HEK293T (cell line): ENCODE results near the gene MFAP4.
"Not testable (repeated sequence)": the region's sequence is repeated elsewhere in the genome, so short reads cannot be mapped to it uniquely, and the experiment has no call there.

ENCODE experiments used
- CTCF ChIA-PET: fragments of 350-600 bp; formaldehyde crosslinking; extraction: SDS; loops from one replicate; lab custom pipeline; 2021; ENCODE audit warnings: antibody characterized with exemption, inconsistent platforms; lab: Yijun Ruan, JAX
- POLR2A ChIA-PET: fragments of 350-600 bp; formaldehyde crosslinking; extraction: SDS; loops from one replicate; lab custom pipeline; 2020; ENCODE audit warnings: antibody characterized with exemption, inconsistent platforms; lab: Yijun Ruan, JAX
- DNase-seq: peaks from one replicate; pipeline ENCODE4 v3.0.0; 2012; ENCODE audit warnings: mixed read lengths; ENCODE audit errors: extremely low spot score
- ARNT ChIP-seq: fragments of 450-650 bp; IDR thresholded peaks from 2 replicates; pipeline ENCODE4 v1.6.1; 2017; ENCODE audit warnings: mild to moderate bottlenecking
- BHLHE40 ChIP-seq: fragments of 450-650 bp; IDR thresholded peaks from 2 replicates; pipeline ENCODE4 v1.6.1; 2016; ENCODE audit warnings: mild to moderate bottlenecking, moderate library complexity, borderline replicate concordance
- CTBP1 ChIP-seq: fragments of 450-650 bp; IDR thresholded peaks from 2 replicates; pipeline ENCODE4 v1.6.1; 2016; ENCODE audit warnings: borderline replicate concordance
- ELF4 ChIP-seq: fragments of 450-650 bp; IDR thresholded peaks from 2 replicates; pipeline ENCODE4 v1.6.1; 2017; ENCODE audit warnings: antibody characterized with exemption
- FOXA1 ChIP-seq: fragments of 450-650 bp; IDR thresholded peaks from 2 replicates; pipeline ENCODE4 v1.6.1; 2016; ENCODE audit warnings: mild to moderate bottlenecking
- FOXK2 ChIP-seq: fragments of 450-650 bp; IDR thresholded peaks from 2 replicates; pipeline ENCODE4 v1.6.1; 2016; ENCODE audit warnings: mild to moderate bottlenecking
- FOXM1 ChIP-seq: fragments of 450-650 bp; IDR thresholded peaks from 2 replicates; pipeline ENCODE4 v1.6.1; 2017; ENCODE audit warnings: mild to moderate bottlenecking, borderline replicate concordance
- HDGF ChIP-seq: fragments of 450-650 bp; IDR thresholded peaks from 2 replicates; pipeline ENCODE4 v1.6.1; 2017; ENCODE audit warnings: antibody characterized with exemption, borderline replicate concordance
- L3MBTL2 ChIP-seq: fragments of 450-650 bp; conservative IDR thresholded peaks from 2 replicates; pipeline ENCODE4 v1.6.1; 2016; ENCODE audit warnings: mild to moderate bottlenecking
- LEF1 ChIP-seq: fragments of 450-650 bp; IDR thresholded peaks from 2 replicates; pipeline ENCODE4 v1.6.1; 2017; ENCODE audit warnings: mild to moderate bottlenecking, borderline replicate concordance
- NFRKB ChIP-seq: fragments of 450-650 bp; IDR thresholded peaks from 2 replicates; pipeline ENCODE4 v1.6.1; 2016; ENCODE audit warnings: mild to moderate bottlenecking, moderate library complexity
- PKNOX1 ChIP-seq: fragments of 450-650 bp; IDR thresholded peaks from 2 replicates; pipeline ENCODE4 v1.6.1; 2016
- SP1 ChIP-seq: fragments of 450-650 bp; IDR thresholded peaks from 2 replicates; pipeline ENCODE4 v1.6.1; 2017
- SUZ12 ChIP-seq: fragments of 450-650 bp; IDR thresholded peaks from 2 replicates; pipeline ENCODE4 v1.6.1; 2016; ENCODE audit warnings: mild to moderate bottlenecking
- TARDBP ChIP-seq: fragments of 450-650 bp; IDR thresholded peaks from 2 replicates; pipeline ENCODE4 v1.6.1; 2016
- ZNF384 ChIP-seq: fragments of 450-650 bp; IDR thresholded peaks from 2 replicates; pipeline ENCODE4 v1.6.1; 2016

The MFAP4 gene

DNA sequence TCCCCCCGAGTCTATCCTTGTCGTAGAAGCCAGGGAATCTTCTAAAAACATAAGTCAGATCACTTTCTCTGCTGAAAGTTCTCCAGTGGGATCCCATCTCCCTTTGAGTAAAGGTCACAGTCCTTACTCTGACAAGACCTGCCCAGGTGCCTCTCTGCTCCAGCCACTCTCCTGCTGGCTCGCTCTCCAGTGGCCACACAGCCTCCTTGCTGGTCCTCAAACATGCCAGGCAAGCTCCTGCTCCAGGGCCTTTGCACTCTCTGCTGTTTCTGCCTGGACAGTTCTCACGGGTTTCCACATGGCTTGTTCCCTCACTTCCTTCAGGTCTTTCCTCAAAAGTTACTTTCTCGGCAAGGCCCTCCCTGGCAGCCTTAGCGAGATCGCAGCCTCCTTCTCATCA is 27.8 kb downstream of the MFAP4 start:
- POLR2A ChIA-PET, result interaction anchor here (1.7 kb wide), 1 partner anchor 19 kb away, joined by 9 read pairs; the partner anchor contains the start of gene MAPK7
- CTCF ChIA-PET, result no interaction called here
- no peak for TF ChIP-seq FOXK2
- no peak for TF ChIP-seq L3MBTL2
- no peak for TF ChIP-seq SUZ12
- no peak for TF ChIP-seq FOXA1
- no peak for TF ChIP-seq SP1
- no peak for TF ChIP-seq PKNOX1
- no peak for DNase-seq

- ChIA-PET POLR2A (interaction anchor here (0.9 to 1.8 kb wide), 2 partner anchors 8 to 20 kb away, joined by 3 to 9 read pairs; partner anchors contain the start of gene MAPK7), CTCF (no interaction called here)
- no peak for DNase-seq
- TF ChIP-seq PKNOX1 (no peak), TARDBP (no peak), L3MBTL2 (no peak), ELF4 (no peak)
Observed at GRCh38 chr17:19357761-19358160, 29.2 kb downstream of the MFAP4 start.

- CTCF ChIA-PET, result no interaction called here
- POLR2A ChIA-PET, result interaction anchor here (1.8 kb wide), 1 partner anchor 20 kb away, joined by 9 read pairs; the partner anchor contains the start of gene MAPK7
- no peak for DNase-seq
Observed at GRCh38 chr17:19357351-19357750, 29.6 kb downstream of the MFAP4 start.

DNA sequence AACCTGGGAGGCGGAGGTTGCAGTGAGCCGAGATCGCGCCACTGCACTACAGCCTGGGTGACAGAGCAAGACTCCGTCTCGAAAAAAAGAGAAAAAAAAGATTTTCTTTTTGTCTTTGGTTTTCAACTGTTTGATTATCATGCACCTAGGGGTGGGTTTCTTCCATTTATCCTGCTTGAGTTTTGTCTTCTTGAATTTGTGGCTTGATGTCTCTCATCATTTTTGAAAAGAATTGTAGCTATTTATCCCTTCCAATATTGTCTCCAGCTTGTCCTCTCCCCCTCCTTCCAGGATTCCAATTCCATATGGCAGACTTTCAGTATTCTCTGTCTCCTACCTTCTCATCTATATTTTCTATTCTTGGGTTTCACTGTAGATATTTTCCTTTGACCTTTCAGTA is 32.2 kb downstream of the MFAP4 start:
- POLR2A ChIA-PET, result interaction anchor here (0.7 to 1.2 kb wide), 2 partner anchors 23 to 94 kb away, joined by 3 to 5 read pairs; partner anchors contain the start of gene MAPK7
- CTCF ChIA-PET, result interaction anchor here (1.3 kb wide), 1 partner anchor 8 kb away, joined by 7 read pairs; the partner anchor contains the start of gene B9D1
- no peak for DNase-seq
- no peak for TF ChIP-seq LEF1
- TF ChIP-seq PKNOX1, result no peak
- no peak for TF ChIP-seq FOXK2
- TF ChIP-seq L3MBTL2, result no peak
- TF ChIP-seq FOXM1, result no peak
- TF ChIP-seq SP1, result no peak
- no peak for TF ChIP-seq FOXA1
- TF ChIP-seq TARDBP, result no peak
- TF ChIP-seq HDGF, result no peak
- no peak for TF ChIP-seq CTBP1
- no peak for TF ChIP-seq NFRKB
- TF ChIP-seq ARNT, result no peak
- no peak for TF ChIP-seq ELF4
- TF ChIP-seq SUZ12, result no peak
- no peak for TF ChIP-seq ZNF384
- no peak for TF ChIP-seq BHLHE40

More at GRCh38 chr17:19357351-19357750, 29.6 kb downstream of the MFAP4 start:
- TF ChIP-seq ARNT, result no peak
- TF ChIP-seq LEF1, result no peak
- no peak for TF ChIP-seq CTBP1
- TF ChIP-seq PKNOX1, result no peak
- no peak for TF ChIP-seq SUZ12
- TF ChIP-seq ELF4, result no peak
- no peak for TF ChIP-seq HDGF
- no peak for TF ChIP-seq ZNF384
- no peak for TF ChIP-seq BHLHE40
- TF ChIP-seq TARDBP, result no peak

DNA sequence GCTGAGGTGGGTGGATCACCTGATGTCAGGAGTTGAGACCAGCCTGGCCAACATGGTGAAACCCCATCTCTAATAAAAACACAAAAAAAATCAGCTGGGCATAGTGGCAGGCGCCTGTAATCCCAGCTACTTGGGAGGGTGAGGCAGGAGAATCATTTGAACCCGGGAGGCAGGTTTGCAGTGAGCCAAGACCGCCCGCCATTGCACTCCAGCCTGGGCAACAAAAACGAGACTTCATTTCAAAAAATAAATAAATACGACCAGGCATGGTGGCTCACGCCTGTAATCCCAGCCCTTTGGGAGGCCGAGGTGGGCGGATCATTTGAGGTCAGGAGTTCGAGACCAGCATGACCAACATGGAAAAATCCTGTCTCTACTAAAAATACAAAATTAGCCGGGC is 33.6 kb downstream of the MFAP4 start:
- DNase-seq, result not testable (repeated sequence)
- ChIA-PET POLR2A (interaction anchor here (1.2 kb wide), 1 partner anchor 24 kb away, joined by 5 read pairs; the partner anchor contains the start of gene MAPK7), CTCF (interaction anchor here (1.3 kb wide), 1 partner anchor 9 kb away, joined by 7 read pairs; the partner anchor contains the start of gene B9D1)

DNA sequence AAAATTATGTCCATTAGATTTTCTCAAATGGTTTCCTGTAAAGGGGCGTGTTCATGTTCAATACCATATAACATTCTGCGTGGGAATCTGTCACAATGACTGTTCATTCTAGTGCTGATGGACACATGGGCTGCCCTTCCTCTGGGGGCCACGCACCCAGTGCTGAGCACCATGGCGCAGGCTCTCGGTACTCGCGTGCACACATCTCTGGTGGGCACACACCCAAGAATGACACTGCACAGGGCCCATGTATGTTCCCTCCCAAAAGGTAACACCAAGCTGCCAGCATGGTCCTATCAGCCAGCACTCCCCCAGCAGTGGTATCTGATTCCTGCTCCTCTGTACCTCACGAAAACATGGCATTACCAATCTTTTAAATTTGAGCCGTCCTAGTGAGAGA is 38.2 kb downstream of the MFAP4 start:
- TF ChIP-seq CTBP1 (no peak), PKNOX1 (no peak), L3MBTL2 (no peak), TARDBP (no peak)
- ChIA-PET CTCF (interaction anchor here (0.7 kb wide), 1 partner anchor 16 kb away, joined by 8 read pairs; no protein-coding TSS in a partner anchor), POLR2A (no interaction called here)
- no peak for DNase-seq
